HT-29 (cell line): Measurements from ENCODE around the gene IRF5. TPM values are rescaled to one million over a fixed set of nuclear protein-coding genes. Genes with fewer than 3 reads are reported as not detected.
"Not testable (repeated sequence)": the region's sequence is repeated elsewhere in the genome, so short reads cannot be mapped to it uniquely, and the experiment has no call there.

Experiments
- DNase-seq: peaks from one replicate; pipeline ENCODE4 v3.0.0-alpha.2; 2015; ENCODE audit warnings: low spot score
- small RNA-seq: library from RNA; depleted of rRNA; stranded (forward); fragments of <200 nt; gene quantifications from one replicate; pipeline ENCODE3, GENCODE V24; 2014
- total RNA-seq: library from RNA; depleted of rRNA; stranded (reverse); fragments of >200 nt; shearing (Covaris generic); gene quantifications from 2 replicates; pipeline ENCODE4 v1.2.3, GENCODE V29; 2014; rRNA removed

The IRF5 gene
- total RNA-seq, 1 experiment from 2014 or later: 19.1 TPM

- no peak for DNase-seq
Measured at GRCh38 chr7:128959296-128959695, 21.6 kb downstream of the IRF5 start.

GRCh38 chr7:128961030-128961659 lies 23.4 kb downstream of the IRF5 start:
- DNase-seq: no peak

- DNase-seq: no peak
Measured at GRCh38 chr7:128962899-128963298, 25.2 kb downstream of the IRF5 start.

- no peak for DNase-seq
Measured at GRCh38 chr7:128963327-128963757, 25.6 kb downstream of the IRF5 start.

GRCh38 chr7:128968624-128969023 lies 30.9 kb downstream of the IRF5 start:
- DNase-seq: no peak

- no peak for DNase-seq
Measured at GRCh38 chr7:128974241-128974934, 36.7 kb downstream of the IRF5 start.

- DNase-seq: no peak
Measured at GRCh38 chr7:128982105-128982504, 44.4 kb downstream of the IRF5 start.

GRCh38 chr7:128985660-128986059 lies 47.9 kb downstream of the IRF5 start:
- no peak for DNase-seq

- no peak for DNase-seq
Measured at GRCh38 chr7:128986609-128987008, 48.9 kb downstream of the IRF5 start.

- no peak for DNase-seq
Measured at GRCh38 chr7:128988372-128988771, 50.6 kb downstream of the IRF5 start.

GRCh38 chr7:128989961-128990360 lies 52.2 kb downstream of the IRF5 start:
- DNase-seq: no peak

- no peak for DNase-seq
Measured at GRCh38 chr7:128993419-128993818, 55.7 kb downstream of the IRF5 start.

- not testable (repeated sequence) for DNase-seq
Measured at GRCh38 chr7:128994560-128994959, 56.8 kb downstream of the IRF5 start.

- DNase-seq: no peak
Measured at GRCh38 chr7:128997181-128997580, 59.5 kb downstream of the IRF5 start.

Small RNA genes lying within 50 kb of the gene (small RNA-seq; reads per million reads assigned to genes)
- not detected for gene RN7SL306P

Other genes starting within 250 kb of the IRF5 start
- gene CALU, start 198.6 kb upstream of the IRF5 start, total RNA-seq: 61.3 and 68.8 TPM in 2 replicates
- gene OPN1SW, start 162.1 kb upstream of the IRF5 start, total RNA-seq: not detected in 2 replicates
- gene CCDC136, start 146.0 kb upstream of the IRF5 start, total RNA-seq: not detected in 2 replicates
- 0.03 and 0.05 TPM in 2 replicates for gene FLNC, start 107.5 kb upstream of the IRF5 start, total RNA-seq
- 94.9 and 128 TPM in 2 replicates for gene ATP6V1F, start 75.1 kb upstream of the IRF5 start, total RNA-seq
- 1.0 and 1.2 TPM in 2 replicates for gene KCP, start 27.2 kb upstream of the IRF5 start, total RNA-seq
- gene TNPO3, start 117.2 kb downstream of the IRF5 start, total RNA-seq: 66.8 and 73.7 TPM in 2 replicates
- 0.89 and 1.6 TPM in 2 replicates for gene TSPAN33, start 206.8 kb downstream of the IRF5 start, total RNA-seq